Activated T-helper 1 cell treated with anti-CD3 and anti-CD28 coated beads, Interleukin-2, amount 50 U/mL, for 16 hours (primary cell): ENCODE measurements around the gene RAB33B.

Experiments used
- DNase-seq, 2 donors: peaks; one replicate each; pipeline ENCODE4 v3.0.0-alpha.2; 2020; ENCODE audit warnings: low read depth in 1 of 2, low spot score in 1 of 2

The RAB33B gene

GRCh38 chr4:139503622-139504166 lies 49.8 kb downstream of the RAB33B start:
- no peak for DNase-seq

GRCh38 chr4:139506774-139507173 lies 52.9 kb downstream of the RAB33B start:
- no peak for DNase-seq

GRCh38 chr4:139508581-139509237 lies 54.8 kb downstream of the RAB33B start:
- DNase-seq, result no peak

GRCh38 chr4:139509727-139510410 lies 55.9 kb downstream of the RAB33B start:
- no peak for DNase-seq

GRCh38 chr4:139511320-139511719 lies 57.4 kb downstream of the RAB33B start:
- DNase-seq, result no peak

- DNase-seq, result no peak
Observed at GRCh38 chr4:139514382-139515059, 60.6 kb downstream of the RAB33B start.

GRCh38 chr4:139515531-139515958 lies 61.6 kb downstream of the RAB33B start:
- no peak for DNase-seq

GRCh38 chr4:139521754-139522401 lies 68.0 kb downstream of the RAB33B start:
- DNase-seq, result no peak

- no peak for DNase-seq
Observed at GRCh38 chr4:139522457-139522856, 68.5 kb downstream of the RAB33B start.

- DNase-seq, result no peak
Observed at GRCh38 chr4:139523076-139523475, 69.2 kb downstream of the RAB33B start.

- no peak for DNase-seq
Observed at GRCh38 chr4:139524062-139524631, 70.2 kb downstream of the RAB33B start.

- no peak for DNase-seq
Observed at GRCh38 chr4:139525414-139525813, 71.5 kb downstream of the RAB33B start.
